MCF 10A (cell line): ENCODE measurements around the gene HEMK1. TPM values are rescaled to one million over a fixed set of nuclear protein-coding genes. Genes with fewer than 3 reads are reported as not detected.

Experiments used
- BruUV-seq: library from RNA; stranded (reverse); fragments of 400-500 nt; replicated peaks from 2 replicates; lab custom pipeline; 2021; lab: Mats Ljungman, UMichigan
- CTCF ChIA-PET: fragments of 300-600 bp; sonication (Branson Sonifier 250); formaldehyde crosslinking; extraction: SDS; loops from one replicate; lab custom pipeline; 2021; ENCODE audit warnings: antibody characterized with exemption, inconsistent platforms; lab: Yijun Ruan, JAX
- POLR2A ChIA-PET: fragments of 300-600, 350-650 bp; sonication (Branson Sonifier 250); formaldehyde crosslinking; extraction: SDS; loops from one replicate; lab custom pipeline; 2020; ENCODE audit warnings: antibody characterized with exemption, inconsistent platforms; lab: Yijun Ruan, JAX
- DNase-seq: peaks from one replicate; pipeline ENCODE4 v3.0.0-alpha.2; 2018; ENCODE audit not compliant: unreplicated experiment
- H3K27ac Mint-ChIP-seq: one replicate; pipeline ENCODE4 v1.8.0; 2022; ENCODE audit warnings: mild to moderate bottlenecking, low read depth, mixed read lengths; ENCODE audit not compliant: unreplicated experiment
- H3K27me3 Mint-ChIP-seq: one replicate; pipeline ENCODE4 v1.8.0; 2022; ENCODE audit warnings: mixed read lengths; ENCODE audit not compliant: insufficient read depth, unreplicated experiment
- H3K36me3 Mint-ChIP-seq: one replicate; pipeline ENCODE4 v1.8.0; 2022; ENCODE audit warnings: mild to moderate bottlenecking, moderate library complexity, mixed read lengths; ENCODE audit not compliant: insufficient read depth, unreplicated experiment
- H3K4me1 Mint-ChIP-seq: one replicate; pipeline ENCODE4 v1.8.0; 2022; ENCODE audit warnings: mixed read lengths; ENCODE audit not compliant: insufficient read depth, unreplicated experiment
- H3K4me3 Mint-ChIP-seq: one replicate; pipeline ENCODE4 v1.8.0; 2022; ENCODE audit warnings: mild to moderate bottlenecking, moderate library complexity, mixed read lengths; ENCODE audit not compliant: unreplicated experiment
- H3K9me3 Mint-ChIP-seq: one replicate; pipeline ENCODE4 v1.8.0; 2022; ENCODE audit warnings: mixed read lengths; ENCODE audit not compliant: unreplicated experiment
- CTCF ChIP-seq: fragments of 200-600 bp; IDR thresholded peaks from one replicate; pipeline ENCODE4 v1.8.0; 2022; ENCODE audit warnings: antibody characterized with exemption, mild to moderate bottlenecking; ENCODE audit not compliant: unreplicated experiment
- intact Hi-C: fragments of 100-400 bp; cut with micrococcal nuclease; formaldehyde crosslinking; loops from 2 replicates; pipeline ENCODE4 v1.14.1; 2022
- total RNA-seq: library from RNA; stranded (reverse); gene quantifications from 2 replicates; pipeline ENCODE4 v1.2.3, GENCODE V29; 2022

The HEMK1 gene
- total RNA-seq, 1 experiment from 2014 or later, result 19.9 TPM

DNA sequence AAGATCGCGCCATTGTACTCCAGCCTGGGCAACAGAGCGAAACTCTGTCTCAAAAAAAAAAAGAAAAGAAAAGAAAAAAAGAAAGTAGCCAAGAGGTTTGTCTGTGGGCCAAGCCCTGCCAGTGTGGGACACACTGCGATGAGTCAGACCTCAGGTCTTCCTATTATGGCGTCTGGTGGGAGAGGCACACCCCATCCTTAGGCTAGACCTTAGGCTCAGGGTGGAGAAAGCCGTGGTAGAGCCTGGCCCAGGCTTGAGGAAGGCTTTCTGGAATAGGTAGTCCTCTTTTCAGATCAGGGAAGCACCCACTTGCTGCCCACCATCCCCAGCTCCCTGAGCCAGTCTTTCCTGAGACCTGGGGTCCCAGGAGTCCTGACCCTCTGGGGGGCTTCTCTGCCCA, 6.0 kb downstream of the HEMK1 start:
- Mint-ChIP-seq H3K36me3 (peaks cover 14% of the 10 kb centered on the region), H3K27me3 (no peaks in the 10 kb centered on the region), H3K4me3 (no peak overlapping the region), H3K9me3 (no peaks in the 10 kb centered on the region), H3K27ac (no peak overlapping the region), H3K4me1 (no peaks in the 10 kb centered on the region)
- CTCF ChIA-PET, result interaction anchor here (0.7 to 15.8 kb wide), 4 partner anchors 11 to 814 kb away, joined by 3 to 397 read pairs (median 3); partner anchors contain the start of genes CISH and MAPKAPK3
- BruUV-seq, result no TSS peak
- peak; percentile 51 for DNase-seq
- TF ChIP-seq CTCF, result no peak
- intact Hi-C loops, result loop anchor here (10.0 kb wide), 1 partner anchor 79 kb away; no protein-coding TSS in a partner anchor
- POLR2A ChIA-PET, result interaction anchor here (1.0 to 1.2 kb wide), 2 partner anchors 36 to 810 kb away, joined by 3 read pairs; partner anchors contain the start of genes CISH and MANF

GRCh38 chr3:50577348-50577747, 8.0 kb downstream of the HEMK1 start:
- intact Hi-C loops, result loop anchor here (10.0 kb wide), 1 partner anchor 77 kb away; no protein-coding TSS in a partner anchor
- Mint-ChIP-seq H3K4me1 (no peaks in the 10 kb centered on the region), H3K36me3 (peaks cover 14% of the 10 kb centered on the region), H3K27me3 (no peaks in the 10 kb centered on the region), H3K27ac (no peak overlapping the region), H3K9me3 (no peaks in the 10 kb centered on the region), H3K4me3 (no peak overlapping the region)
- TF ChIP-seq CTCF, result no peak
- ChIA-PET POLR2A (interaction anchor here (0.6 kb wide), 1 partner anchor 455 kb away, joined by 3 read pairs; no protein-coding TSS in a partner anchor), CTCF (interaction anchor here (1.0 to 15.8 kb wide), 2 partner anchors 22 to 36 kb away, joined by 4 to 397 read pairs; partner anchors contain the start of genes CISH and MAPKAPK3)
- DNase-seq, result no peak
- BruUV-seq, result no TSS peak

DNA sequence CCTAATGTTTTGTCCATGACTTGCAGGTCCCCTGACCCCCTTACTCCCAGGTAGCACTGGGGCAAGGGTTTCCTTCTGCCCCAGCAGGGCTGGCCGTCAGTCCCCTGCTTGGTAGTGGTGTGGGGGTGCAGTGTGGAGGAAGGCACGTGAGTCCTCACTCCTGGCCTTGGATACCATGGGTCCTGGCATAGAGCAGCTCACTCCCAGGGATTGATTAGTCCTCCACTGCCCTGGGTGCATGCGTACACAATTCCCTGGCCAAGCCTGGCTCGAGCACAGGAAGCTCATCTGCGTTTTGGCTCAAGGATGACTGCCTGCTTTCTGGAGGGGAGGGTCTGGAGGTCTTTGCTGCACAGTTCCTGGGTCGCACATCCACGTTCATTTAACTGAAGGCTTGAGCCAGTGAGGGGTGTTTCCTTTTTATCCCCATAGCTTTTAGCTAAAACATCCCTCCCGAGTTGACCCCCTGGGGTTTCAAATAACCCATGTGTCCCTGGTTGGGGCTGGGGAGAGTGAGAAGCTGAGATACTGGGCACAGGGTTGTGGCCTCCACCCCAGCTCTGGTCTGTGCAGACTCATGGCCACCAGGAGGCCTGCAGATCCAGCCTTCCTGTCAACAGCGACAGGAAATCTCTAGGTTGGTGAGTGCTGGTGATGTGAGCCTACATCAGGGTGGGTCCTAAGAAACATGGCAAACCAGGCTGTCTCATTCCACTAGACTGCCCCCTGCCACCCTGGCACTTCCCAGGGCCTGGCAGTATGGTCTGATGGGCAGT, 11.5 kb downstream of the HEMK1 start:
- POLR2A ChIA-PET, result interaction anchor here (1.0 kb wide), 1 partner anchor 12 kb away, joined by 4 read pairs; no protein-coding TSS in a partner anchor
- no peak overlapping the region for H3K4me3 Mint-ChIP-seq
- no TSS peak for BruUV-seq
- intact Hi-C loops, result no loop called here
- CTCF ChIA-PET, result interaction anchor here (0.6 to 4.3 kb wide), 5 partner anchors 9 to 821 kb away, joined by 3 to 33 read pairs (median 3); partner anchors contain the start of gene MANF
- DNase-seq, result no peak
- H3K4me1 Mint-ChIP-seq, result peaks cover 13% of the 10 kb centered on the region
- no peaks in the 10 kb centered on the region for H3K9me3 Mint-ChIP-seq
- no peak overlapping the region for H3K27ac Mint-ChIP-seq
- no peak for TF ChIP-seq CTCF
- H3K27me3 Mint-ChIP-seq, result no peaks in the 10 kb centered on the region
- peaks cover 14% of the 10 kb centered on the region for H3K36me3 Mint-ChIP-seq

DNA sequence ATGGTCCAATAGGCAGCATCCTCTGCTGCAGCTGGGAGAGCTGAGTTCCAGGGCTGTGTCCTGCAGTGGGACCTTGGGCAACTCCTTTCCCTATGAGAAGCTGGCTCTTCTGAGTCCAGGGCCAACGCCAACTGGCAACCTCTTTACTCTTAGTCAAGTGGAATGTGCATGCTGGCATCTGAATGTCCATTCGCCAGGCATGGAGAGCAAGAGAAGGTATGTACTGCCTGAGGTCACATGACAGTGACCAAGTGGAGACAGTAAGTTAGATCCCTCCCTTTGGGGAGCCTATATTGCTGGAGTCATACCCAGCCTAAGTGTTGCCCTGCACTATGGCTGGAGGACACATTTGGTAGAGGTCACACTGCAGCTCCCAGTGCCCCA, 12.1 kb downstream of the HEMK1 start:
- ChIA-PET POLR2A (interaction anchor here (1.0 kb wide), 1 partner anchor 11 kb away, joined by 4 read pairs; no protein-coding TSS in a partner anchor), CTCF (interaction anchor here (0.6 to 4.3 kb wide), 3 partner anchors 10 to 820 kb away, joined by 3 to 33 read pairs (median 5); no protein-coding TSS in a partner anchor)
- Mint-ChIP-seq H3K4me3 (no peak overlapping the region), H3K27ac (no peak overlapping the region), H3K27me3 (no peaks in the 10 kb centered on the region), H3K9me3 (no peaks in the 10 kb centered on the region), H3K4me1 (peaks cover 13% of the 10 kb centered on the region), H3K36me3 (peaks cover 14% of the 10 kb centered on the region)
- intact Hi-C loops, result no loop called here
- no TSS peak for BruUV-seq
- DNase-seq, result no peak
- no peak for TF ChIP-seq CTCF
